ENCODE data around the gene LMO7. TPM values are rescaled to one million over a fixed set of nuclear protein-coding genes. Genes with fewer than 3 reads are reported as not detected.

Gene LMO7
- total RNA-seq, 2 experiments from 2014 or later = 21.4 to 25.4 TPM

GRCh38 chr13:75830842-75831241, 194.7 kb downstream of the LMO7 start:
- no peaks in the 10 kb centered on the region for H3K9me3 ChIP-seq (ENCODE audit: low read length)
- no peak overlapping the region for H2AFZ ChIP-seq (ENCODE audit: low read length)
- BruUV-seq (replicated peaks) = no TSS peak
- H3K79me2 ChIP-seq (ENCODE audit: insufficient read depth, low read depth, low read length) = no peaks in the 10 kb centered on the region
- TF ChIP-seq CTCF (conservative IDR thresholded peaks at IDR 0.05; ENCODE audit: low read length) (no peak), EZH2phosphoT487 (IDR thresholded peaks at IDR 0.05; ENCODE audit: borderline replicate concordance, low read depth, low read length) (no peak)
- intact Hi-C loops (cut with micrococcal nuclease; ENCODE audit: unreplicated experiment) = no loop called here
- H3K4me2 ChIP-seq (ENCODE audit: low read length) = no peak overlapping the region
- DNase-seq (ENCODE audit: low spot score) = no peak
- no peaks in the 10 kb centered on the region for H4K20me1 ChIP-seq (ENCODE audit: insufficient read depth, low read length)
- H3K27ac ChIP-seq (ENCODE audit: low read depth, low read length, poor library complexity, severe bottlenecking) = no peak overlapping the region
- ChIA-PET CTCF (ENCODE audit: unreplicated experiment) (no interaction called here), POLR2A (no interaction called here)
- H3K4me3 ChIP-seq (ENCODE audit: low read depth, low read length, poor library complexity, severe bottlenecking) = no peak overlapping the region
- H3K9me2 ChIP-seq (ENCODE audit: insufficient read depth, low read length) = no peaks in the 10 kb centered on the region
- no peaks in the 10 kb centered on the region for H3K4me1 ChIP-seq (ENCODE audit: insufficient read depth, low read length, poor library complexity, severe bottlenecking)
- H3K36me3 ChIP-seq (ENCODE audit: insufficient read depth, low read length) = no peaks in the 10 kb centered on the region

- no TSS peak for BruUV-seq (replicated peaks)
- CTCF ChIA-PET (ENCODE audit: unreplicated experiment) = no interaction called here
- no peaks in the 10 kb centered on the region for H3K79me2 ChIP-seq (ENCODE audit: insufficient read depth, low read depth, low read length)
- no peak overlapping the region for H3K4me3 ChIP-seq (ENCODE audit: low read depth, low read length, poor library complexity, severe bottlenecking)
- POLR2A ChIA-PET = no interaction called here
- no peak for TF ChIP-seq EZH2phosphoT487 (IDR thresholded peaks at IDR 0.05; ENCODE audit: borderline replicate concordance, low read depth, low read length)
- TF ChIP-seq CTCF (conservative IDR thresholded peaks at IDR 0.05; ENCODE audit: low read length) = no peak
- no peaks in the 10 kb centered on the region for H3K4me1 ChIP-seq (ENCODE audit: insufficient read depth, low read length, poor library complexity, severe bottlenecking)
- H3K9me2 ChIP-seq (ENCODE audit: insufficient read depth, low read length) = no peaks in the 10 kb centered on the region
- H2AFZ ChIP-seq (ENCODE audit: low read length) = no peak overlapping the region
- no peaks in the 10 kb centered on the region for H3K36me3 ChIP-seq (ENCODE audit: insufficient read depth, low read length)
- intact Hi-C loops (cut with micrococcal nuclease; ENCODE audit: unreplicated experiment) = no loop called here
- H3K27ac ChIP-seq (ENCODE audit: low read depth, low read length, poor library complexity, severe bottlenecking) = no peak overlapping the region
- no peak overlapping the region for H3K4me2 ChIP-seq (ENCODE audit: low read length)
- no peaks in the 10 kb centered on the region for H3K9me3 ChIP-seq (ENCODE audit: low read length)
- DNase-seq (ENCODE audit: low spot score) = no peak
- no peaks in the 10 kb centered on the region for H4K20me1 ChIP-seq (ENCODE audit: insufficient read depth, low read length)
Measured at GRCh38 chr13:75831389-75831788, 195.3 kb downstream of the LMO7 start.

GRCh38 chr13:75832812-75833211, 196.7 kb downstream of the LMO7 start:
- CTCF ChIA-PET (ENCODE audit: unreplicated experiment) = interaction anchor here (0.5 kb wide), 1 partner anchor 1158 kb away, joined by 3 read pairs; no protein-coding TSS in a partner anchor
- no peak for TF ChIP-seq CTCF (conservative IDR thresholded peaks at IDR 0.05; ENCODE audit: low read length)
- no peak for TF ChIP-seq EZH2phosphoT487 (IDR thresholded peaks at IDR 0.05; ENCODE audit: borderline replicate concordance, low read depth, low read length)
- no TSS peak for BruUV-seq (replicated peaks)

More at GRCh38 chr13:75832812-75833211, 196.7 kb downstream of the LMO7 start:
- no peaks in the 10 kb centered on the region for H3K9me3 ChIP-seq (ENCODE audit: low read length)
- H3K36me3 ChIP-seq (ENCODE audit: insufficient read depth, low read length) = no peaks in the 10 kb centered on the region
- no peaks in the 10 kb centered on the region for H3K9me2 ChIP-seq (ENCODE audit: insufficient read depth, low read length)
- no peaks in the 10 kb centered on the region for H3K4me1 ChIP-seq (ENCODE audit: insufficient read depth, low read length, poor library complexity, severe bottlenecking)
- DNase-seq (ENCODE audit: low spot score) = no peak
- no peaks in the 10 kb centered on the region for H4K20me1 ChIP-seq (ENCODE audit: insufficient read depth, low read length)
- H3K4me3 ChIP-seq (ENCODE audit: low read depth, low read length, poor library complexity, severe bottlenecking) = no peak overlapping the region
- no peak overlapping the region for H3K27ac ChIP-seq (ENCODE audit: low read depth, low read length, poor library complexity, severe bottlenecking)
- H2AFZ ChIP-seq (ENCODE audit: low read length) = no peak overlapping the region
- POLR2A ChIA-PET = interaction anchor here (0.5 to 1.3 kb wide), 2 partner anchors 9 to 24 kb away, joined by 3 read pairs; no protein-coding TSS in a partner anchor
- intact Hi-C loops (cut with micrococcal nuclease; ENCODE audit: unreplicated experiment) = no loop called here
- H3K79me2 ChIP-seq (ENCODE audit: insufficient read depth, low read depth, low read length) = no peaks in the 10 kb centered on the region
- H3K4me2 ChIP-seq (ENCODE audit: low read length) = no peak overlapping the region

All from OCI-LY7 (cell line).